SU-DHL-6 (cell line): ENCODE results near the gene GPR55.

Source experiments
- EZH2phosphoT487 ChIP-seq: fragments of 200-600 bp; sonication (generic), shearing (Covaris generic); conservative IDR thresholded peaks from 2 replicates; pipeline ENCODE4 v1.6.1; 2018; ENCODE audit warnings: mild to moderate bottlenecking, antibody characterized with exemption, low read length, moderate library complexity, mixed read lengths
- TF ChIP-seq, protein P1 (sequence below): fragments of 200-600 bp; sonication (generic); IDR thresholded peaks from one replicate; pipeline ENCODE4 v1.5.1; 2017; ENCODE audit warnings: antibody characterized with exemption, mild to moderate bottlenecking, low read length, moderate library complexity; ENCODE audit not compliant: insufficient read depth, poor library complexity, severe bottlenecking

DNA sequence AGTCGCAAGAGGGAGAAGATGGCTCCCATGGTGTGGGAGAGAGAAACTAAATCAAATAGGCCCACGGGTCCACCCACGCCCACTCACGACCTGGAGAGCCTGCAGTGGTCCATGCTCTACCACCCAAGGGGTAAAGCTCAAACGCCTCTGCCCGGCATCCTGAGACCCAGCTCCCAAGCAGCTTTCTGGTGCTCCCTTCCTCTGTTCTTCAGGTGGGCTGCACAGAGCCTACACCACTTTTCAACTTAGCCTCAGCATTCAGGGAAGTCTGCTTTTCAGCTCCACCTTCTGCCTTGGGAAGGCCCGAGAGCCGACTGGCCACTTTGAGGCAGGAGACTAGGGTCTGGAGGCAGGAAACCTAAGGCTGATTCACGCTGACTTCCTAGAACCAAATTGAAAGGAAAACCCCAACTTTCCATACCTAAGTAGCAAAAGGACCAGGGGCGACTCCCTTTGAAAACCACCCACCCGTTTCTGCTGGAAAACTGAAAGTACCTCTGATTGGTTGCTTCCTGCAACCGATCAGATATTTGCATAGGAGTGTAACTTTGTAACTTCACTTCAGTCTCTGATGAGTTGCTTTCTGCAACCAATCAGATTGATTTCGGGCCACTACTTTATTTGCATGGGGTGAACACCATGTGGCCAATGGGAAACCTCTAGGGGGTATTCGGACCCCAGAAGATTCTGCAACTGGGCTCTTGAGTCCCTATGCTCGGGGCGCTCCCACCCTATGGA lies 44.0 kb upstream of the GPR55 start:
- TF ChIP-seq, protein P1, sequence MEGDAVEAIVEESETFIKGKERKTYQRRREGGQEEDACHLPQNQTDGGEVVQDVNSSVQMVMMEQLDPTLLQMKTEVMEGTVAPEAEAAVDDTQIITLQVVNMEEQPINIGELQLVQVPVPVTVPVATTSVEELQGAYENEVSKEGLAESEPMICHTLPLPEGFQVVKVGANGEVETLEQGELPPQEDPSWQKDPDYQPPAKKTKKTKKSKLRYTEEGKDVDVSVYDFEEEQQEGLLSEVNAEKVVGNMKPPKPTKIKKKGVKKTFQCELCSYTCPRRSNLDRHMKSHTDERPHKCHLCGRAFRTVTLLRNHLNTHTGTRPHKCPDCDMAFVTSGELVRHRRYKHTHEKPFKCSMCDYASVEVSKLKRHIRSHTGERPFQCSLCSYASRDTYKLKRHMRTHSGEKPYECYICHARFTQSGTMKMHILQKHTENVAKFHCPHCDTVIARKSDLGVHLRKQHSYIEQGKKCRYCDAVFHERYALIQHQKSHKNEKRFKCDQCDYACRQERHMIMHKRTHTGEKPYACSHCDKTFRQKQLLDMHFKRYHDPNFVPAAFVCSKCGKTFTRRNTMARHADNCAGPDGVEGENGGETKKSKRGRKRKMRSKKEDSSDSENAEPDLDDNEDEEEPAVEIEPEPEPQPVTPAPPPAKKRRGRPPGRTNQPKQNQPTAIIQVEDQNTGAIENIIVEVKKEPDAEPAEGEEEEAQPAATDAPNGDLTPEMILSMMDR, result no peak
- TF ChIP-seq EZH2phosphoT487, result no peak
